ENCODE data around the gene VPS8.

The VPS8 gene

GRCh38 chr3:184812662-184813042 is 686 bp downstream of the VPS8 start:
- H3K4me3 ChIP-seq (ENCODE audit: insufficient read depth, low read depth, low read length, poor library complexity, severe bottlenecking), result peak overlapping the region; percentile 95
- H3K4me1 ChIP-seq (ENCODE audit: control insufficient read depth, insufficient read depth, low read length, poor library complexity, severe bottlenecking), result peaks cover 8% of the 10 kb centered on the region
- H3K27me3 ChIP-seq (replicated peaks; ENCODE audit: control insufficient read depth, insufficient read depth, low read length, poor library complexity, severe bottlenecking), result no peaks in the 10 kb centered on the region
- H3K9me3 ChIP-seq (ENCODE audit: control insufficient read depth, low read length), result no peaks in the 10 kb centered on the region
- peak overlapping the region; percentile 84 for H3K27ac ChIP-seq (ENCODE audit: insufficient read depth, low read length, poor library complexity, severe bottlenecking)
- H3K36me3 ChIP-seq (ENCODE audit: control insufficient read depth, insufficient read depth, low read length), result no peaks in the 10 kb centered on the region
- peak in 2 of 3 donors; percentile 6 to 17 for DNase-seq

GRCh38 chr3:184813357-184813756 is 1.4 kb downstream of the VPS8 start:
- H3K4me1 ChIP-seq (ENCODE audit: control insufficient read depth, insufficient read depth, low read length, poor library complexity, severe bottlenecking), result peaks cover 8% of the 10 kb centered on the region
- no peak overlapping the region for H3K4me3 ChIP-seq (ENCODE audit: insufficient read depth, low read depth, low read length, poor library complexity, severe bottlenecking)
- no peak overlapping the region for H3K27ac ChIP-seq (ENCODE audit: insufficient read depth, low read length, poor library complexity, severe bottlenecking)
- DNase-seq, result no peak
- no peaks in the 10 kb centered on the region for H3K9me3 ChIP-seq (ENCODE audit: control insufficient read depth, low read length)
- H3K27me3 ChIP-seq (replicated peaks; ENCODE audit: control insufficient read depth, insufficient read depth, low read length, poor library complexity, severe bottlenecking), result no peaks in the 10 kb centered on the region
- no peaks in the 10 kb centered on the region for H3K36me3 ChIP-seq (ENCODE audit: control insufficient read depth, insufficient read depth, low read length)

GRCh38 chr3:184814214-184814613 is 2.2 kb downstream of the VPS8 start:
- no peak for DNase-seq
- Histone ChIP-seq H3K9me3 (ENCODE audit: control insufficient read depth, low read length) (no peaks in the 10 kb centered on the region), H3K36me3 (ENCODE audit: control insufficient read depth, insufficient read depth, low read length) (no peaks in the 10 kb centered on the region), H3K27me3 (replicated peaks; ENCODE audit: control insufficient read depth, insufficient read depth, low read length, poor library complexity, severe bottlenecking) (no peaks in the 10 kb centered on the region), H3K4me1 (ENCODE audit: control insufficient read depth, insufficient read depth, low read length, poor library complexity, severe bottlenecking) (peaks cover 8% of the 10 kb centered on the region), H3K27ac (ENCODE audit: insufficient read depth, low read length, poor library complexity, severe bottlenecking) (no peak overlapping the region), H3K4me3 (ENCODE audit: insufficient read depth, low read depth, low read length, poor library complexity, severe bottlenecking) (no peak overlapping the region)

GRCh38 chr3:184815046-184815930 is 3.3 kb downstream of the VPS8 start:
- Histone ChIP-seq H3K27ac (ENCODE audit: insufficient read depth, low read length, poor library complexity, severe bottlenecking) (no peak overlapping the region), H3K36me3 (ENCODE audit: control insufficient read depth, insufficient read depth, low read length) (no peaks in the 10 kb centered on the region), H3K4me3 (ENCODE audit: insufficient read depth, low read depth, low read length, poor library complexity, severe bottlenecking) (no peak overlapping the region), H3K4me1 (ENCODE audit: control insufficient read depth, insufficient read depth, low read length, poor library complexity, severe bottlenecking) (peaks cover 8% of the 10 kb centered on the region), H3K9me3 (ENCODE audit: control insufficient read depth, low read length) (no peaks in the 10 kb centered on the region), H3K27me3 (replicated peaks; ENCODE audit: control insufficient read depth, insufficient read depth, low read length, poor library complexity, severe bottlenecking) (no peaks in the 10 kb centered on the region)
- DNase-seq, result no peak

- Histone ChIP-seq H3K4me1 (ENCODE audit: control insufficient read depth, insufficient read depth, low read length, poor library complexity, severe bottlenecking) (peaks cover 8% of the 10 kb centered on the region), H3K9me3 (ENCODE audit: control insufficient read depth, low read length) (no peaks in the 10 kb centered on the region)
- DNase-seq, result no peak
These were observed 4.6 kb downstream of the VPS8 start for GRCh38 chr3:184816614-184817013.

GRCh38 chr3:184820525-184820924 is 8.6 kb downstream of the VPS8 start:
- no peak overlapping the region for H3K4me3 ChIP-seq (ENCODE audit: insufficient read depth, low read depth, low read length, poor library complexity, severe bottlenecking)
- no peaks in the 10 kb centered on the region for H3K4me1 ChIP-seq (ENCODE audit: control insufficient read depth, insufficient read depth, low read length, poor library complexity, severe bottlenecking)
- no peaks in the 10 kb centered on the region for H3K36me3 ChIP-seq (ENCODE audit: control insufficient read depth, insufficient read depth, low read length)
- H3K27me3 ChIP-seq (replicated peaks; ENCODE audit: control insufficient read depth, insufficient read depth, low read length, poor library complexity, severe bottlenecking), result no peaks in the 10 kb centered on the region
- no peak for DNase-seq
- no peak overlapping the region for H3K27ac ChIP-seq (ENCODE audit: insufficient read depth, low read length, poor library complexity, severe bottlenecking)
- no peaks in the 10 kb centered on the region for H3K9me3 ChIP-seq (ENCODE audit: control insufficient read depth, low read length)

More at GRCh38 chr3:184816614-184817013, 4.6 kb downstream of the VPS8 start:
- Histone ChIP-seq H3K27ac (ENCODE audit: insufficient read depth, low read length, poor library complexity, severe bottlenecking) (no peak overlapping the region), H3K36me3 (ENCODE audit: control insufficient read depth, insufficient read depth, low read length) (no peaks in the 10 kb centered on the region), H3K27me3 (replicated peaks; ENCODE audit: control insufficient read depth, insufficient read depth, low read length, poor library complexity, severe bottlenecking) (no peaks in the 10 kb centered on the region), H3K4me3 (ENCODE audit: insufficient read depth, low read depth, low read length, poor library complexity, severe bottlenecking) (no peak overlapping the region)

- DNase-seq, result no peak
- H3K27ac ChIP-seq (ENCODE audit: insufficient read depth, low read length, poor library complexity, severe bottlenecking), result no peak overlapping the region
- no peaks in the 10 kb centered on the region for H3K4me1 ChIP-seq (ENCODE audit: control insufficient read depth, insufficient read depth, low read length, poor library complexity, severe bottlenecking)
- H3K36me3 ChIP-seq (ENCODE audit: control insufficient read depth, insufficient read depth, low read length), result no peaks in the 10 kb centered on the region
- H3K27me3 ChIP-seq (replicated peaks; ENCODE audit: control insufficient read depth, insufficient read depth, low read length, poor library complexity, severe bottlenecking), result no peaks in the 10 kb centered on the region
- H3K4me3 ChIP-seq (ENCODE audit: insufficient read depth, low read depth, low read length, poor library complexity, severe bottlenecking), result no peak overlapping the region
- no peaks in the 10 kb centered on the region for H3K9me3 ChIP-seq (ENCODE audit: control insufficient read depth, low read length)
These were observed 9.1 kb downstream of the VPS8 start for GRCh38 chr3:184821034-184821433.

- H3K4me1 ChIP-seq (ENCODE audit: control insufficient read depth, insufficient read depth, low read length, poor library complexity, severe bottlenecking), result no peaks in the 10 kb centered on the region
- H3K4me3 ChIP-seq (ENCODE audit: insufficient read depth, low read depth, low read length, poor library complexity, severe bottlenecking), result no peak overlapping the region
- H3K36me3 ChIP-seq (ENCODE audit: control insufficient read depth, insufficient read depth, low read length), result peaks cover 6% of the 10 kb centered on the region
- no peak overlapping the region for H3K27ac ChIP-seq (ENCODE audit: insufficient read depth, low read length, poor library complexity, severe bottlenecking)
- H3K9me3 ChIP-seq (ENCODE audit: control insufficient read depth, low read length), result no peaks in the 10 kb centered on the region
- DNase-seq, result no peak
- H3K27me3 ChIP-seq (replicated peaks; ENCODE audit: control insufficient read depth, insufficient read depth, low read length, poor library complexity, severe bottlenecking), result no peaks in the 10 kb centered on the region
These were observed 10.1 kb downstream of the VPS8 start for GRCh38 chr3:184822081-184822480.

GRCh38 chr3:184822654-184823053 is 10.7 kb downstream of the VPS8 start:
- H3K36me3 ChIP-seq (ENCODE audit: control insufficient read depth, insufficient read depth, low read length), result peaks cover 9% of the 10 kb centered on the region
- H3K27ac ChIP-seq (ENCODE audit: insufficient read depth, low read length, poor library complexity, severe bottlenecking), result no peak overlapping the region
- H3K9me3 ChIP-seq (ENCODE audit: control insufficient read depth, low read length), result no peaks in the 10 kb centered on the region
- H3K4me1 ChIP-seq (ENCODE audit: control insufficient read depth, insufficient read depth, low read length, poor library complexity, severe bottlenecking), result no peaks in the 10 kb centered on the region
- H3K27me3 ChIP-seq (replicated peaks; ENCODE audit: control insufficient read depth, insufficient read depth, low read length, poor library complexity, severe bottlenecking), result no peaks in the 10 kb centered on the region
- no peak for DNase-seq
- no peak overlapping the region for H3K4me3 ChIP-seq (ENCODE audit: insufficient read depth, low read depth, low read length, poor library complexity, severe bottlenecking)

GRCh38 chr3:184823990-184824389 is 12.0 kb downstream of the VPS8 start:
- DNase-seq, result no peak
- Histone ChIP-seq H3K27me3 (replicated peaks; ENCODE audit: control insufficient read depth, insufficient read depth, low read length, poor library complexity, severe bottlenecking) (no peaks in the 10 kb centered on the region), H3K27ac (ENCODE audit: insufficient read depth, low read length, poor library complexity, severe bottlenecking) (no peak overlapping the region), H3K4me3 (ENCODE audit: insufficient read depth, low read depth, low read length, poor library complexity, severe bottlenecking) (no peak overlapping the region), H3K36me3 (ENCODE audit: control insufficient read depth, insufficient read depth, low read length) (peaks cover 19% of the 10 kb centered on the region), H3K9me3 (ENCODE audit: control insufficient read depth, low read length) (no peaks in the 10 kb centered on the region), H3K4me1 (ENCODE audit: control insufficient read depth, insufficient read depth, low read length, poor library complexity, severe bottlenecking) (no peaks in the 10 kb centered on the region)

Data from effector memory CD4-positive, alpha-beta T cell (primary cell).